GM18868 (cell line): ENCODE data around the gene OAS1.
"Not testable (repeated sequence)": the region's sequence is repeated elsewhere in the genome, so short reads cannot be mapped to it uniquely, and the experiment has no call there.

Experiments
- ATAC-seq: cut with Tn5 transposase; IDR thresholded peaks from one replicate; pipeline ENCODE4 v1.9.1; 2021; ENCODE audit warnings: mild to moderate bottlenecking, moderate library complexity; ENCODE audit not compliant: unreplicated experiment

Gene OAS1

DNA sequence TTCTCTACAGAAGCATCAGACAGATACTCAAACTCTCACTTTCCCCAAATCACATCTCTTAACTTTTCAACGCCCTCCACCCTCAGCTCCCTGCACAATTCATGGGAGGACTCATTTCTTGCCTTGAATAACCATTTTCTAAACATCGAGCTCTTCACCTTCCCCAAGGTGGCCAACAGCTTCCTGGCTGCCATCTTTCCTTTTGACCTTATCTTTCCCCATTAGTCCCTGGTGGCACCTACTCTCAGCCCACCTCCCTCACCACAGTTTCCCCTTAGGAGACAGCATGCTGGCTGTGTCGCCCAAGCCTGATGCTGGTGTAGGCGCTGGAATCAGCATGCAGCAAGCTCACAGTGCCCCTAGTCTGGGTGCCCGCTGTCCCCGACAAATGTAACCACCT lies 8.4 kb upstream of the OAS1 start:
- ATAC-seq, result no peak

DNA sequence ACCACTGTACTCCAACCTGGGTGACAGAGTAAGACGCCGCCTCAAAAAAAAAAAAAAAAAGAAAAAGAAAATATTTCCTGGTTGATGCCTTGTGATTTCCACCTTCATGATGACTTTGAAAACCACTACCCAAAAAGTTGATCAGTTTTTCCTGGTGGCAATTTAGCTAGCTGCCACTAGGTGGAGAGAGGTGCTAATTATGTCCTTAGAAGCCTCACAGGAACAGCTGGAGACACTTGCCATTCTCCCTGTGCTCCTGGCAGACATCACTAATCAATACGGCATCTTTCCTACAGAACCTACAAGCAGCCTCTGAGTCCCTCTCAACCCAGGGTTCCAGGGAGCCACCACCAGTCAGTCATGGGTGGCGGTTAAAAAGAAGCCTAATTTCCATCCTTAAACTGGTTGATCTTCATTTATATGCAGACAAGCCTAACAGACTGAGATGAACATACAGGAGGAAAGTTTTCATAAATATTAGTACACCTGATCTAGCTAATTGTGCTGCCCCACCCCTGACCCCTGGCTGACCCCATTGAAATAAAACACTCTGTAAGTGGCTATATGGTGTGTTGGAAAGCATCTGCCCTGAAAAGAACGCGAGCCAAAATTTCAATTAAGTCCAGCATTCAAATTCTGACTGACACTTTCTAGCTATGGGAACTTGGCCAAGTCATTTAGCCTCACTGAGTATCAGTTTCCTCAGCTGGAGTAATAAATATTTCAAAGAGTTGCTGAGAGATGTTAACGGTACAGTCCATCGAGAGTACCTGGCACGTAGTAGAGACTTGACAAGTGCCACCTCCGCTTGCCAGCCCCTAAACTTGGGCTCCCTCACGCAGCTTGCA lies 6.2 kb upstream of the OAS1 start:
- no peak for ATAC-seq

DNA sequence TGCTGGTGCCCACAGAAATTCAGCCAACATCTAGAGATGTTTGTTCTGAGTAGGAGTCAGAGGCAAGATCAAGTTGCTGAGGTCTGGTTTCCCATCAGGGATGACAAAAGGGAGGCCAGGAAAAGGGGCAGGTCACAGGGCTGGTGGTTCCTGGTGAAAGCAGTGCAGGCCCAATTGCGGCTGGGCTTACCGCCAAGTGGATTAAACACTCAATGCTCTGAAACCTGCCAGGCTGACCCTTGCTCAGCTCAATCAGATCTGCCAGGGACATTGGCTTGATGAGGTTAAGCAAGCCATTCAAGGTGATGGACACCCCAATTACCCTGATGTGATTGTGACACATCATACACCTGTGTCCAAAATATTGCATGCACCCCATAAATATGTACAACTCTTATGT lies 5.5 kb upstream of the OAS1 start:
- no peak for ATAC-seq

DNA sequence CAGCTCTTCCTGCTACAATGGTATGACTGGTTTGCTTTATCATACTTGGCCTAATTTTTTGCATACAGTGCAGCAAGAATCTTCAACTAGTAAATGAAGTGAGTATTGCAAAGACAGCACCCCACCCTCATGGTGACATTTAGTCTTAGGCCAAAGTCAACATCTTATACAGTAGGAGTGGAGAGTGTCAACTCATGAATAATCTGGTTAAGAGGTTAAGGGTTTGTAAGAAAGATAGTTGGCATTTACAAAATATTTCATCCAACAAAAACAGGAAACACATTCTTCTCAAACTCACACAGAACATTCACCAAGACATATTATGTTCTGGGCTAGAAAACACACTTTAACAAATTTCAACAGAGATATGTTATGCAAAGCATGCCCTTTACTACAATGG lies 2.2 kb upstream of the OAS1 start:
- ATAC-seq, result no peak

DNA sequence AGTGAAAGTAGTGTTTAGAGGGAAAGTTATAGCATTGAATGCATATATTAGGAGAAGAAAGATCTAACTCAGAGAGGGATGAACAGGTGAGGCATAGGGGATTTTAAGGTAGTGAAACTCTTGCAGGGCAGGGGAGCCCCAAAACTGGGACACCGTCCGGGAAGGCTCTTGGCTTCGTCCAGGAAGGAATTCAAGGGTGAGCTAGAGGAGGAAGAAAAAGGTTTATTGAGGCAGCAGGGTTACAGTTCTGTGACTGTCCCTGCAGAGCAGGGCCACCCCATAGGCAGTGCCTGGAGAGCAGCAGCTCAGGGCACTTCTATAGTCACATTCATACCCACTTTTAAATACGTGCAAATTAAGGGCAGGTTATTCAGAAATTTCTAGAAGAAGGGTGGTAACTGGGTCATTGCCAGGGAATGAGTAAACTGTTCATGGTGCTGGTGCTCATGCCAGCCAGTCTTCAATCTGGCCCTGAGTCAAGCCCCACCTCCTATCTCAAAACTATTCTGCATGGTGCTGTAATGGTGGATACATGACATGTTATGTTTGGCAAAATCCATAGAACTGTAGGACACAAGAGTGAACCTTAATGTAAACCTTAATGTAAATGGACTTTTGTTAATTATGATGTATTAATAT lies 1.2 kb upstream of the OAS1 start:
- ATAC-seq, result no peak

DNA sequence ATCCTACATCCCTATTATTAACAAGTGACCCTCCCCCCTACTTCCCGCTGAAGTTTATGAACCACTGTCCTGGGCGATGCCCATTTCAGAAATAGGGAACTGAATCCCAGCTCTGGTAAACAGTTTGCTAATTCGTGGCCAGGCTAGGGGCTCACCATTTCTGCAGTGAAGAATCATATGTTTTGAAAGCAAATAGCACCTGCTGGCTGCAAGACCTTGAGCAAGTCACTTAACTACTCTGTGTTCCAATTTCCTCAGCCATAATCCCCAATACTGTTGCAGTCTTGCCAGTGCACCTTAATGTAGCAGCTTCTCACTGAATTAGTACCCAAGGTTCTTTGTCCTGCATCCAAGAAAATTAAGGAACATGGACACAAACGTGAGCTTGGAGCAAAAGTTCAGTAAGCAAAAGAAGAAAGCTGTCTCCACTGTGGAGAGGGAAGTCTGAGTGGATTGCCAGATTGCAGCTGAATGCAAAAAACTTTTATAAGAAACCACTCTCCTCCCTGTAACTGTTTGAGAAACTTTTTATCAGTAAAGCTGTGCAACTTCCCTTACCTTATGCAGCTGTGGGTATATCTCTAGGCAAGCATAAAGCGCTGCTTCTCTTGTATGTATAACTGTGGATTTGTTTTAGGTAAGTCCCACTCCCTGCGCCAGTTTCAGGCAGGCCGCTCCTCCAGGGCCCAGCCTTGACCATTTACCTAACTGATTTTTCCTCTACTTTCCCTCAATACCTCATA lies 824 bp downstream of the OAS1 start:
- ATAC-seq, result peak; percentile 55

DNA sequence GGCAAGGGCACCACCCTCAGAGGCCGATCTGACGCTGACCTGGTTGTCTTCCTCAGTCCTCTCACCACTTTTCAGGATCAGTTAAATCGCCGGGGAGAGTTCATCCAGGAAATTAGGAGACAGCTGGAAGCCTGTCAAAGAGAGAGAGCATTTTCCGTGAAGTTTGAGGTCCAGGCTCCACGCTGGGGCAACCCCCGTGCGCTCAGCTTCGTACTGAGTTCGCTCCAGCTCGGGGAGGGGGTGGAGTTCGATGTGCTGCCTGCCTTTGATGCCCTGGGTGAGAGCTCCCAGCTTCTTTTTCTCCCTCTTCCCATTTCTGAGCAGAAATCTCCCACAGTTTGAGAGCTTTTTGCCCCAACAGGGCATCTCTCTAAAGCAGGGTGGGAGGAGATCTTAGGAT lies 1.8 kb downstream of the OAS1 start:
- no peak for ATAC-seq

DNA sequence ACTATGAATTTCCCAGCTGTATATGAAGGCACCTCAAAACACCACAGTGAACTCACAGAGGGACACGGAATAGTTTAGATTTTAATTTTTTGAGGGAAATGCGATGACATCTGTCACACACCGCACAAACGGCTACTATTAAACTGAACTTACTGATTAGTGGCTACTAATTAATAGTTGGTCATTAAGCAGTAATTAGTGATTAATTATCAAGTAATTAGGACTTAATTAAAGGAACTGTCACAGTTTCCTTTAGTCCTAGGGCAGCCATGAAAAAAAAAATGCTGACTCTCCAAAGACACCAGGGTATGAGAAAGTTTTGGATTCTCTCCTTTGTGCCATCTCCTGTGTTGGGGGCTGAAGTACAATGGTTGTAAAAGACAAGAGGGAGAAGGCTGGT lies 2.9 kb downstream of the OAS1 start:
- no peak for ATAC-seq

DNA sequence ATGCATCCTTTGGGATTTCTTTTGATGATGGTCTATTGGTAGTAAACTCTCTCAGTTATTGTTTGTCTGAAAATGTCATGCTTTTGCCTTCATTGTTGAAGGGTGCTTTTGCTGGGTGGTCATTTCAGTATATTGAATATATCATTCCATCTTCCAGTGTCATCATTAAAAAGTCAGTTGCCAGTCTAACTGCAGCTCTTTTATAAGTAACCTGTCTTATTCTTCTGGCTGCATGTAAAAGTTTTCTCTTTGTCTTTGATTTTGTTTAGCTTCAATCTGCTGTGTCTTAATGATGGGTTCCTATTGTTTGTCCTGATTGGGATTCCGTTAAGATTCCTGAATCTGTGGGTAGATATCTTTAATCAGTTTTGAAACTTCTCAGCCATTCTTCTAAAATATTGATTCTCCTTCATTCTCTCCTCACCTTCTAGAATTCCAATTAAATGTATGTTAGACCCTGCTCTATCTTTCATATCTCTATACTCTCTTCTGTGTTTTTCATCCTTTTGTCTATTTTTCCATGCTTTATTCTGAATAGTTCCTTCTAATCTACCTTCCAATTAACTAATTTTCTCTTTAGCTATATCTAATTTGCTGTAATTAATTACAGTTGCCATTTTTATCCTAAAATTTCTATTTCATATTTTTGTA lies 6.4 kb downstream of the OAS1 start:
- no peak for ATAC-seq

DNA sequence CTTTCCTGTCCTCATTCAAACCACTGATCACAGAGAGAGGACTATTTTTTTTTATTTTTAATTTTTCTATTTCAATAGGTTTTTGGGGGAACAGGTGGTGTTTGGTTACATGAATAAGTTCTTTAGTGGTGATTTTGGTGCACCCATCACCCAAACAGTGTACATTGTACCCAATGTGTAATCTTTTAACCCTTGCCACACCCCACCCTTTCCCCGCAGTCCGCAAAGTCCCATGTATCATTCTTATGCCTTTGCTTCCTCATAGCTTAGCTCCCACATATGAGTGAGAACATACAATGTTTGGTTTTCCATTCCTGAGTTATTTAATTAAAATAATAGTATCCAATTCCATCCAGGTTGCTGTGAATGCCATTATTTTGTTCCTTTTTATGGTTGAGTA lies 7.1 kb downstream of the OAS1 start:
- ATAC-seq, result not testable (repeated sequence)

DNA sequence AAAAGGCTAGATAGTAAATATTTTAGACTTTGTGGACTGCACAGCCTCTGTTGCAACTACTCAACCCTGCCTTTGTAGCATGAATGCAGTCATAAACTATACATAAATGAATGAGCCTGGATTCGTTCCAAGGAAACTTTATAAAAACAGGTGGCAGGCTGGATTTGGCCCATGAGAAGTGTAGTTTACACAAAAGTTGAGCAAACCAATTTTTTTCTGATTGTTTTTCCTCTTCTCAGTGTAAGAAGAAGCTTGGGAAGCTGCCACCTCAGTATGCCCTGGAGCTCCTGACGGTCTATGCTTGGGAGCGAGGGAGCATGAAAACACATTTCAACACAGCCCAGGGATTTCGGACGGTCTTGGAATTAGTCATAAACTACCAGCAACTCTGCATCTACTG lies 9.5 kb downstream of the OAS1 start:
- no peak for ATAC-seq

DNA sequence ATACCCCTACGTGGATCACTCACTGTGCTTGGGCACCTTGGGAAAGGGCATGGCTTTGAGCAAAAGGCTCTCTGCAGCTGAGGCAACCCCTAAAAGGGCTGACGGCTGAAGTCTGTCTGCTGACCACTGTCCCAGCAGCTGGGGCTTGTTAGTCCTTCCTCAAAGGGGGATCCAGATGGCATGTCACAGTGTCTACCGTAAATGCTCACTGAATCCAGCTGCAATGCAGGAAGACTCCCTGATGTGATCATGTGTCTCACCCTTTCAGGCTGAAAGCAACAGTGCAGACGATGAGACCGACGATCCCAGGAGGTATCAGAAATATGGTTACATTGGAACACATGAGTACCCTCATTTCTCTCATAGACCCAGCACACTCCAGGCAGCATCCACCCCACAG lies 12.4 kb downstream of the OAS1 start:
- no peak for ATAC-seq

DNA sequence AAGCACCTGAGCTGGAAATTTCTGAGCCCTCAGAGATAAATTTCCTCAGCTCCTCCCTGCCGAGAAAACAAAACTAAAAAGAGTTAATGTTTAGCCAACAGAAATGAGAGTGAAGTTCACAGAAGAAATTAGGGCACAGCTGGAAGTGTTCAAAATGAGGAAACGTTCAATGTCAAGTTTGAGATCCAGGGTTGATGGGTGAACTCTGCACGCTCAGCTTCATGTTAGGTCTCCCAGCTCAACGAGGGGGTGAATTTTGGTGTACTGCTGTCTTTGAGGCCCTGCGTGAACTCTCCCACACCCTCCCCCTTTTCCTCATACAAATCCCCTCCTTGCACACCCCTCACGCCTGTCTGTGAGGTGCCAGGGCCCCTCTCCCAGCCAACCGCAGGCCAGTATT lies 18.2 kb downstream of the OAS1 start:
- no peak for ATAC-seq

DNA sequence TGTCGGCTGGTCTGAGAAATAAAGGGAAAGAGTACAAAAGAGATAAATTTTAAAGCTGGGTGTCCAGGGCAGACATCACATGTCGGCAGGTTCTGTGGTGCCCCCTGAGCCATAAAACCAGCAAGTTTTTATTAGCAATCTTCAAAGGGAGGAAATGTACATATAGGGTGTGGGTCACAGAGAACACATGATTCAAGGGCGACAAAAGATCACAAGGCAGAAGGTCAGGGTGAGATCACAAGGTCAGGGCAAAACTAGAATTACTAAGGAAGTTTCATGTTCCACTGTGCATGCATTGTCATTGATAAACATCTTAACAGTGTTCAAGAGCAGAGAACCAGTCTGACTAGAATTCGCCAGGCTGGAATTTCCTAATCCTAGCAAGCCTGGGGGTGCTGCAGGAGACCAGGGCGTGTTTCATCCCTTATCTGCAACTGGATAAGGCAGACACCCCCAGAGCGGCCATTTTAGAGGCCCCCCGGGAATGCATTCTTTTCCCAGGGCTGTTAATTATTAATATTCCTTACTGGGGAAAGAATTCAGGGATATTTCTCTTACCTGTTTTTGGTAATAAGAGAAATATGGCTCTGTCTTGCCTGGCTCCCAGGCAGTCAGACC lies 19.8 kb downstream of the OAS1 start:
- not testable (repeated sequence) for ATAC-seq

DNA sequence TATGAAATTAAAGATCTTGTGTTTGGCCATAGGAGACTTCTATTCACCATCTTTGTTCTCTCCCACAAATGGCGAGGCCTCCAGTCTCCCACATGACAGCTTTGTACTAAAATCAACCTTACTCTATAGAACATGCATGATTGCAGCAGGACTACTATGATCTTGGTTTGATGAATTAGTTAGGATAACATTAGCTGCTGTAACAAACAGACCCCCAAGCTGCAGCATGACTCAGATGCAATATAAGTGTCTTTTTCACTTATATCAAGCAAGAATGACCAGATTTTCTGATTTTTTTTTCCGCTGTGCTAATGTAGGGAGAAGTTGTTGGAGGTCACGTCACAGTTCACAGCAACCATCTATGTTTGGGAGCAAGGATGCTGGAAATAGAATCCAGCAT lies 20.7 kb downstream of the OAS1 start:
- ATAC-seq, result no peak

DNA sequence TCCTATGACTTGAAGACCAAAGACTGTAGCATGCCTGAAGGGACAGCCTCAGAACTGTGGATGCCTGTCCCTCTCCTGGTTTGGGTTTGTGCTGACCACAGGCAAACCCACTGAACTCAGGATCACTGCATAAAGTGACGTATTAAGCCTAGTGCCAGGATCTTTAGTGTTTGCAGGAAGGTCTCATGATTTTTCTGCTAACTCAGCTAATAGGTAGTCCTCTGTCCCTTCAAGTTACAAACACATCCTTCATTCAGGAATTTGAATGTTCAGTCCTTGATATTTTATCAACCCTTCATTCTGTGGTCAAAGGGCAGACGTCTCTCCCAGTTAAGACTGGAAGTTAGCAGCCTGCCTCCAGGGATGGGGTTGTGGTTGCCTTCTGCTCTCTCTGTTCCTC lies 21.2 kb downstream of the OAS1 start:
- no peak for ATAC-seq

DNA sequence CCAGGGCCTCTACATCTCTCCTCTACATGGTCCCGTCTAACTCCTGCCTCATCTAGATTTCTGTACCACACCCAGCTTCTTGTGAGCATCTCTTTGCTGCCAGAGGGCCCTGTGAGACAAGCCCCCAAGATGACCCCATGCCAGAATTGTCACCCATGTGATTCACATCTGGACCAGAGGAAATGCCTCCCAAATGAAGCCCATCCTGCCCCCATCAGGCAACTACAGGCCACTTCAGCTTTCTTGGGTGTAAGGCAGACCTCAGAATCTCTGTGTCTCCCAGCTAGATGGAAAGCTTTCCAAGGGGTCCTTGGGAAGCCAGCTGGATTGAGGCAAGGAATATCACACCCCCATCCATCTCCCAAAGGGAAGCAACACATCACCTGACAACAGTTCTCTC lies 22.2 kb downstream of the OAS1 start:
- ATAC-seq, result no peak

DNA sequence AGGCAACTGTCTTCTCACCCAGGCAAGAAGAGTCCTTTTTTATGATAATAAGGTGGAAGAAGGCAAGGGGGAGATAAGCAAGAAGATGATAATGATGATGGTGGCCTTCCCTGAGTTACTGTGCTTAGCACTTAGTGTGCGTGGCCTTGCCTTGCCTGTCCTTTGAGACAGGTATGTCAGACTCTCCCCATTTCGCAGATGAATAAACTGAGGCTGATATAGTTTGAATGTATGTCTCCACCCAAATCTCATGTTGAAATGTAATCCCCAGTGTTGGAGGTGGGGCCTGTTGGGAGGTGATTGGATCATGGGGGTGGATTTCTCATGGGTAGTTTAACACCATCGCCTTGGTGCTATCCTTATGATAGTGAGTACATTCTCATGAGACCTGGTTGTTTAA lies 23.0 kb downstream of the OAS1 start:
- ATAC-seq, result no peak

DNA sequence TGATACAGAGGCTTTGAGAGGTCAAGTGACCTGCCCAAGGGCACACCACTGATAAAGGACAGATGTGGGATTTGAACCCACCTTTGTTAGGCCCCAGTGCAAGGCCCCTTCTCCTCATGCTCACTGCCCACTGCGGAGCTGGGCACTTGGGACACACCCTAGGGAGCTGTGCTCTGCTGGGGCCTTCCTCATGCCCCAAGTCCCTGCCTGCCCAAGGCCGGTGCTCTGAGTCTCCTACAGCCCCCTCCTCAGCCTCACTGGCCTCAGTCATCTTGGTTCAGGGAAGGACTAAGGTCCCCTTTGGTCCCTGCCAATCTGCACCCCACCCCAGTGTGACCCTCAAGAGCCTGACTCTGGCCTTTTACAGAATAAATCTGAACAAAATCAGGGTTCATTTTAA lies 23.6 kb downstream of the OAS1 start:
- no peak for ATAC-seq

DNA sequence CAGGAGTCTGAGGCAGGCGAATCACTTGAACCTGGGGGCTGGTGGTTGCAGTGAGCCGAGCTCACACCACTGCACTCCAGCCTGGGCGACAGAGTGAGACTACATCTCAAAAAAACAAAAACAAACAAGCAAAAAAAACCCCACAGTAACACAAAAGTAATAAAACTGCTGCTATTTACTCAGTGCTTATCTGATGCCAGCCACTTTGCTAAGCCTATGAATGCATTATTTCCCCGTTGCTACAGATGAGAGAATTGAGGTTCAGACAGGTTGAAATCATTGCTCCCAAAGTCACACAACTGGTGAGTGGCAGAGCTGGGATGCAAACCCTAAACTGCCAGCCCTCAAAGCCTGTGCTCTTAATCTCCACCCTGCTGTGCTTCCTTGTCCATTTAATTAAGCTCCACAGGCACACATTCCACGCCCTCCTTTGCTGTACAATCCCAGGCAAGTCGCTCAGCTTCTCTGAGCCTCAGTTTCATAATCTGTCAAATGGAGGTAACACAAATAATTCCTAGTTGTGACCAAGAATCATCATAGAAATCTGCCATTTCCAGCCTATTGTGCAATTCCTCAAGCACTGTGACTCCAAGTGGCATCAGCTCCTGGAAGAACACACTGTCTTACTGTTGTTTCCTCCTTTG lies 25.8 kb downstream of the OAS1 start:
- no peak for ATAC-seq

DNA sequence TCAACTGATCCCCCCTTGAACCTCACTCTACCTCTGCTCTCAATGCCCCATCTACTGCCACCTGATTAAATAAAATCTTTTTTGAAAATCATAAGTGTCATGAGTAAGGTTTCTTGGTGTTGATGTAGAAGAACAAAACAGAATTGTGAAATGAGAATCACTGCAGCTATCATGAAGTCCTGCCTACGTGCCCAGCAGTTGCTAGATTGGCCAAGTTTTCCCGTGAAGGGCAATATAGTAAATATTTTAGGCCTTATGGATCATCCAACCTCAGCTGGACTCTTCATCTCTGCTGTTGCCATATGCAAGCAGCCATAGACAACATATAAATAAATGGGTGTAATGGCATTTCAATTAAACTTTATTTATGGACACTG lies 26.4 kb downstream of the OAS1 start:
- no peak for ATAC-seq
